ENCODE results near the gene CROCC2.

Gene CROCC2

GRCh38 chr2:240956171-240956934 is 50.2 kb downstream of the CROCC2 start:
- no peak for DNase-seq (ENCODE audit: low spot score)

GRCh38 chr2:240956935-240957655 is 51.0 kb downstream of the CROCC2 start:
- no peak for DNase-seq (ENCODE audit: low spot score)

GRCh38 chr2:240957656-240958365 is 51.7 kb downstream of the CROCC2 start:
- DNase-seq (ENCODE audit: low spot score) = no peak

- DNase-seq (ENCODE audit: low spot score) = no peak
These were observed 52.5 kb downstream of the CROCC2 start for GRCh38 chr2:240958366-240959213.

GRCh38 chr2:240959214-240959940 is 53.2 kb downstream of the CROCC2 start:
- DNase-seq (ENCODE audit: low spot score) = no peak

GRCh38 chr2:240959941-240960308 is 53.8 kb downstream of the CROCC2 start:
- DNase-seq (ENCODE audit: low spot score) = no peak

GRCh38 chr2:240960309-240960970 is 54.3 kb downstream of the CROCC2 start:
- no peak for DNase-seq (ENCODE audit: low spot score)

GRCh38 chr2:240960971-240961876 is 55.1 kb downstream of the CROCC2 start:
- DNase-seq (ENCODE audit: low spot score) = no peak

GRCh38 chr2:240961910-240962299 is 55.8 kb downstream of the CROCC2 start:
- DNase-seq (ENCODE audit: low spot score) = no peak

- no peak for DNase-seq (ENCODE audit: low spot score)
These were observed 56.3 kb downstream of the CROCC2 start for GRCh38 chr2:240962300-240963064.

GRCh38 chr2:240963065-240963867 is 57.1 kb downstream of the CROCC2 start:
- no peak for DNase-seq (ENCODE audit: low spot score)

GRCh38 chr2:240963868-240964703 is 58.0 kb downstream of the CROCC2 start:
- DNase-seq (ENCODE audit: low spot score) = no peak

- DNase-seq (ENCODE audit: low spot score) = no peak
These were observed 58.7 kb downstream of the CROCC2 start for GRCh38 chr2:240964704-240965295.

GRCh38 chr2:240965296-240965904 is 59.3 kb downstream of the CROCC2 start:
- DNase-seq (ENCODE audit: low spot score) = no peak

GRCh38 chr2:240965905-240966456 is 59.8 kb downstream of the CROCC2 start:
- no peak for DNase-seq (ENCODE audit: low spot score)

GRCh38 chr2:240966457-240966905 is 60.3 kb downstream of the CROCC2 start:
- DNase-seq (ENCODE audit: low spot score) = no peak

Data from Ammon's horn (tissue), 1 donor.